Gastrocnemius medialis (tissue), 4 donors: ENCODE results near the gene ALPP. TPM values are rescaled to one million over a fixed set of nuclear protein-coding genes. Genes with fewer than 3 reads are reported as not detected.
"Not testable (repeated sequence)": the region's sequence is repeated elsewhere in the genome, so short reads cannot be mapped to it uniquely, and the experiment has no call there.

Experiments used
- ATAC-seq, 2 donors: fragments of 150-250 bp; one replicate each; pipeline ENCODE4 v1.9.1; 2016
- DNase-seq, 2 donors: peaks; one replicate each; pipeline ENCODE4 v3.0.0-alpha.2; 2019
- H3K27ac ChIP-seq, 4 donors: fragments of 200-600 bp; sonication (generic); 1 replicate in 1 of 4; 2 replicates in 3 of 4; pipeline ENCODE4 v1.5.1; 2016 to 2018; ENCODE audit warnings: mild to moderate bottlenecking in 2 of 4, moderate library complexity in 1 of 4
- H3K27me3 ChIP-seq, 3 donors: fragments of 200-600 bp; sonication (generic) in 2 of 3; 1 replicate in 1 of 3; 2 replicates in 2 of 3; pipeline versions ENCODE4 v1.5.1 to v1.6.0; 2016 to 2019; ENCODE audit warnings: mild to moderate bottlenecking in 1 of 3, moderate library complexity in 1 of 3
- H3K36me3 ChIP-seq, 2 donors: fragments of 200-600 bp; sonication (generic) in 1 of 2; one replicate each; pipeline ENCODE4 v1.5.1; 2017 to 2018
- H3K4me1 ChIP-seq, 2 donors: fragments of 200-600 bp; sonication (generic) in 1 of 2; one replicate each; pipeline ENCODE4 v1.5.1; 2016 to 2017; ENCODE audit warnings: mild to moderate bottlenecking in 2 of 2
- H3K4me3 ChIP-seq, 4 donors: fragments of 200-600 bp; sonication (generic) in 3 of 4; 1 replicate in 1 of 4; 2 replicates in 3 of 4; pipeline ENCODE4 v1.5.1; 2016 to 2019; ENCODE audit warnings: mild to moderate bottlenecking in 2 of 4
- H3K9me3 ChIP-seq, 3 donors: fragments of 200-600 bp; sonication (generic) in 2 of 3; 1 replicate in 1 of 3; 2 replicates in 2 of 3; pipeline ENCODE4 v1.5.1; 2016 to 2019
- POLR2A ChIP-seq, 2 donors: fragments of 450-650 bp; IDR thresholded peaks; one replicate each; pipeline ENCODE4 v1.6.1; 2017; ENCODE audit warnings: antibody characterized with exemption in 2 of 2, mild to moderate bottlenecking in 2 of 2, moderate library complexity in 2 of 2
- in situ Hi-C, 4 donors: fragments of 200-750 bp; cut with MboI; loops; one replicate each; pipeline versions ENCODE4 v1.15.0 to v1.8.0; 2017; ENCODE audit warnings: low sequenced_read_pairs in 4 of 4
- intact Hi-C: fragments of 100-400 bp; cut with DNase I; formaldehyde crosslinking; loops from one replicate; pipeline ENCODE4 v1.15.1; 2023; ENCODE audit warnings: low total_unique reads
- total RNA-seq, 4 donors: library from RNA; depleted of rRNA; stranded (reverse); fragments of >200 nt; gene quantifications; one replicate each; pipeline versions ENCODE4 v1.1.0 to v1.2.3, GENCODE V29; 2016
- TF ChIP-seq, protein P1 (sequence below), 5 experiments: fragments of 450-650 bp in 3 of 5; fragments of 200-600 bp in 2 of 5; sonication (generic) in 2 of 5; IDR thresholded peaks in 4 of 5; conservative IDR thresholded peaks in 1 of 5; 1 replicate in 4 of 5; 2 replicates in 1 of 5; pipeline ENCODE4 v1.5.1; 2016 to 2019; ENCODE audit warnings: antibody characterized with exemption in 5 of 5, mild to moderate bottlenecking in 3 of 5, moderate library complexity in 3 of 5

ALPP gene
- total RNA-seq, 4 donors from 2014 or later: not detected

DNA sequence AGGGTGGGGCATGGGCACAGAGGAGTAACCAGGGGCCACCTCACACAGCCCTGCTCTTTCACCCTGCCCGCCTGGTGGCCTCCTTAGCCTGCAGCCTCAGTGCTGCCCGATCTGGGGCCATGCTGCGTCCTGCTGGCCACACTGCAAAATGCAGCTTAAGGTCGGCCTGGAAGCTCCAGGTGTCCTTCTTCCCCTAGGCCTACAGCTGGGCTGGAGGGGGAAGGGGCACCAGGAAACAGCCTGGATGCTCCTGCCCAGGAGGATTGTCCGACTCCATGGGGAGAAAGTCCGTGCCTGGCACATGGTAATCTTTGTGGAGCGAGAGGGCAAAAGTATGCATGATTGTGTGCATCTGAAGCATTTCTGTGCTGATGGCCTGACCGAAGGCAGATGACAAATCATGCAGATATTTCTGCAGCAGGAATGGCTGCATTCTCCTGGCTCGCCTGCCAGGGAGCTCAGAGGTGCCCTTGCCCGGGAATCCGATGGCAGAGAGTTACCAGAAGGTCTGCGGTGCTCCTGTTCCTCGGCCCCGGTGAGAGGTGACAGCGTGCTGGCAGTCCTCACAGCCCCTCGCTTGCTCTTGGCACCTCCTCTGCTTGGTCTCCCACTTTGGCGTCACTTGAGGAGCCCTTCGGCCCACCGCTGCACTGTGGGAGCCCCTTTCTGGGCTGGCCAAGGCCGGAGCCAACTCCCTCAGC, 12.8 kb upstream of the ALPP start:
- ATAC-seq: no peak
- Histone ChIP-seq H3K27ac (no peak overlapping the region), H3K4me1 (no peaks in the 10 kb centered on the region), H3K4me3 (no peak overlapping the region), H3K9me3 (no peaks in the 10 kb centered on the region), H3K36me3 (no peaks in the 10 kb centered on the region), H3K27me3 (no peaks in the 10 kb centered on the region)
- TF ChIP-seq, protein P1, sequence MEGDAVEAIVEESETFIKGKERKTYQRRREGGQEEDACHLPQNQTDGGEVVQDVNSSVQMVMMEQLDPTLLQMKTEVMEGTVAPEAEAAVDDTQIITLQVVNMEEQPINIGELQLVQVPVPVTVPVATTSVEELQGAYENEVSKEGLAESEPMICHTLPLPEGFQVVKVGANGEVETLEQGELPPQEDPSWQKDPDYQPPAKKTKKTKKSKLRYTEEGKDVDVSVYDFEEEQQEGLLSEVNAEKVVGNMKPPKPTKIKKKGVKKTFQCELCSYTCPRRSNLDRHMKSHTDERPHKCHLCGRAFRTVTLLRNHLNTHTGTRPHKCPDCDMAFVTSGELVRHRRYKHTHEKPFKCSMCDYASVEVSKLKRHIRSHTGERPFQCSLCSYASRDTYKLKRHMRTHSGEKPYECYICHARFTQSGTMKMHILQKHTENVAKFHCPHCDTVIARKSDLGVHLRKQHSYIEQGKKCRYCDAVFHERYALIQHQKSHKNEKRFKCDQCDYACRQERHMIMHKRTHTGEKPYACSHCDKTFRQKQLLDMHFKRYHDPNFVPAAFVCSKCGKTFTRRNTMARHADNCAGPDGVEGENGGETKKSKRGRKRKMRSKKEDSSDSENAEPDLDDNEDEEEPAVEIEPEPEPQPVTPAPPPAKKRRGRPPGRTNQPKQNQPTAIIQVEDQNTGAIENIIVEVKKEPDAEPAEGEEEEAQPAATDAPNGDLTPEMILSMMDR (IDR thresholded peaks at IDR 0.05 in 4 of 5, conservative IDR thresholded peaks at IDR 0.05 in 1 of 5): no peak
- TF ChIP-seq POLR2A (IDR thresholded peaks at IDR 0.05): no peak
- in situ Hi-C loops: no loop called here
- DNase-seq: no peak
- intact Hi-C loops: no loop called here

DNA sequence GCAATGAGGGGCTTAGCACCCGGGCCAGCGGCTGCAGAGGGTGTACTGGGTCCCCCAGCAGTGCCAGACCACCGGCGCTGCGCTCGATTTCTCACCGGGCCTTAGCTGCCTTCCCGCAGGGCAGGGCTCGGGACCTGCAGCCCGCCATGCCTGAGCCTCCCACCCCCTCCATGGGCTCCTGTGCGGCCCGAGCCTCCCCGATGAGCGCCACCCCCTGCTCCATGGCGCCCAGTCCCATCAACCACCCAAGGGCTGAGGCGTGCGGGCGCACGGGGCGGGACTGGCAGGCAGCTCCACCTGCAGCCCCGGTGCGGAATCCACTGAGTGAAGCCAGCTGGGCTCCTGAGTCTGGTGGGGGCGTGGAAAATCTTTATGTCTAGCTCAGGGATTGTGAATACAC, 12.1 kb upstream of the ALPP start:
- H3K4me3 ChIP-seq, H3K4me1 ChIP-seq, intact Hi-C loops, H3K27ac ChIP-seq, H3K27me3 ChIP-seq, H3K36me3 ChIP-seq, in situ Hi-C loops, ATAC-seq, DNase-seq, H3K9me3 ChIP-seq: not testable (repeated sequence)

DNA sequence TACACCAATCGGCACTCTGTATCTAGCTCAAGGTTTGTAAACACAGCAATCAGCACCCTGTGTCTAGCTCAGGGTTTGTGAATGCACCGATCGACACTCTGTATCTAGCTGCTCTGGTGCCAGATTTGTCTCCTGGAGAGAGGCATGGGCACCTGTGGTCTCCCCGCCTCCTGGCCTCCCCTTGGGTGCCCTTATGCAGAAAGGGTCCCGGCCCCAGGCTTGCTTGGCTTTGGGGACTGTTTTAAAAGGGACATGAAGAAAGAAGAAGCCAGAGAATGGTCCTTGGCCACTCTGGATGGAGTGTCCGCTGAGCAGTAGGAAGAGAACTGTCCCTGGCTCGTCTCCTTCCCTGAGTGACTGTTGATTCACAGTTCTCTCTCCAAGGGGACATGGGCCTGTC, 11.5 kb upstream of the ALPP start:
- Histone ChIP-seq H3K4me1 (no peaks in the 10 kb centered on the region), H3K27ac (no peak overlapping the region), H3K36me3 (no peaks in the 10 kb centered on the region), H3K27me3 (no peaks in the 10 kb centered on the region), H3K4me3 (no peak overlapping the region), H3K9me3 (no peaks in the 10 kb centered on the region)
- ATAC-seq (no peak), DNase-seq (no peak)
- in situ Hi-C loops: no loop called here
- TF ChIP-seq, protein P1 (IDR thresholded peaks at IDR 0.05 in 4 of 5, conservative IDR thresholded peaks at IDR 0.05 in 1 of 5): no peak
- no peak for TF ChIP-seq POLR2A (IDR thresholded peaks at IDR 0.05)
- intact Hi-C loops: no loop called here

DNA sequence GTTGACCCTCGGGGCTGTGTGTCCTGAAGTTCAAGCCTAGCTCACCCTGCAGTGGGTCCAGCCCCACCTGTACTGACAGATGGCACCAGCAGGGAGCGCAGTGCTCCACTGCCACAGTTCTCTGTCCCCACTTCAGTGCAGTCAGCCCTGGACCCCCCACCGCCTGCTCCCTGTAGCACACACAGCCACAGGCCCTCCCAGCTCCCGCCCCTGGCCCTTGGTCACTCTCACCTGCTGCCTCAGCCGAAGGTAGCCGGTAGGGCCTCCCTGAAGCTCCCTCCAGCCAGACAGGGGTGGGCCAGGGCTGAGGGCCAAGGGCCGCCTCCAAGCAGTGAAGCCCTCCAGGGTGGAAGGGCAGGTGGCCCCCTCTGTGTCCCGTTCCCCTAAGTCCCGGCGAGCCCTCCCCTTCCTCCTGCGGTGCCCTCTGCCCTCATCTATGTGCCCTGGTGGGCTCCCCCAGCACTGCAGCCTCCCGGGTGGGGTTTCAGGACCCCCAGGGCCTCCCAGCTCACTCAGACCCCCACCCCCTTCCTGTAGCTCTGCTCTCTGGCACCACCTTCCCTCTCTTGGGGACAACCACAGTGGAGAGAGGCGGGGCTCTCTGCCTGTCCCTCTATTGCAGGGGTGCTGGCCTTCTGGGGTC, 10.8 kb upstream of the ALPP start:
- intact Hi-C loops: no loop called here
- no peak overlapping the region for H3K27ac ChIP-seq
- in situ Hi-C loops: no loop called here
- DNase-seq (no peak), ATAC-seq (no peak)
- no peak overlapping the region for H3K4me3 ChIP-seq
- H3K27me3 ChIP-seq: no peaks in the 10 kb centered on the region
- H3K36me3 ChIP-seq: no peaks in the 10 kb centered on the region
- no peak for TF ChIP-seq POLR2A (IDR thresholded peaks at IDR 0.05)
- TF ChIP-seq, protein P1 (IDR thresholded peaks at IDR 0.05 in 4 of 5, conservative IDR thresholded peaks at IDR 0.05 in 1 of 5): no peak
- no peaks in the 10 kb centered on the region for H3K9me3 ChIP-seq
- no peaks in the 10 kb centered on the region for H3K4me1 ChIP-seq

DNA sequence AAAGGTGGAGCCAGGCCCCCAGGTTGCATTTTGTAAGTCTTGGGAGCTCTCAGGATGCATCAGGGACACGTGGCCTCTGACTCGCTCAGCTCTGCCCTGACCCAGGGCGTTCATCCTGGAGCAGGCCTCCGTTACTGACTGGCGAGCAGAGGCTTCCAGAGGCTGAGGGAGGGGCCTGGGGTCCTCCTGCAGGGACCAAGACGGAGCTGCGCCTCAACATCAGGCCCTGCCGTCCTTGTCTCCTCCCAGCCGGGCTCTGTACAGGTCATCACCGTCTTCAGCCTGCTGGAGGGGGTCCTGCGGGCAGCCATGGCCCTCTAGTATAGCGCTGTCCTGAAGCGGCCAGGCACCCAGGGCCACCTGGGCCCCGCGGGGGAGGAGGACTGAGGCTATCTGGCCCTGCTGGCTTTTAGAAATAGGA, 10.2 kb upstream of the ALPP start:
- Histone ChIP-seq H3K4me1 (no peaks in the 10 kb centered on the region), H3K4me3 (no peak overlapping the region), H3K9me3 (no peaks in the 10 kb centered on the region), H3K27me3 (no peaks in the 10 kb centered on the region), H3K36me3 (no peaks in the 10 kb centered on the region), H3K27ac (no peak overlapping the region)
- in situ Hi-C loops: no loop called here
- ATAC-seq (no peak), DNase-seq (no peak)
- intact Hi-C loops: no loop called here
- TF ChIP-seq POLR2A (IDR thresholded peaks at IDR 0.05): no peak
- TF ChIP-seq, protein P1 (IDR thresholded peaks at IDR 0.05 in 4 of 5, conservative IDR thresholded peaks at IDR 0.05 in 1 of 5): no peak
